Measurements from ENCODE around the gene DDHD1.

DNA sequence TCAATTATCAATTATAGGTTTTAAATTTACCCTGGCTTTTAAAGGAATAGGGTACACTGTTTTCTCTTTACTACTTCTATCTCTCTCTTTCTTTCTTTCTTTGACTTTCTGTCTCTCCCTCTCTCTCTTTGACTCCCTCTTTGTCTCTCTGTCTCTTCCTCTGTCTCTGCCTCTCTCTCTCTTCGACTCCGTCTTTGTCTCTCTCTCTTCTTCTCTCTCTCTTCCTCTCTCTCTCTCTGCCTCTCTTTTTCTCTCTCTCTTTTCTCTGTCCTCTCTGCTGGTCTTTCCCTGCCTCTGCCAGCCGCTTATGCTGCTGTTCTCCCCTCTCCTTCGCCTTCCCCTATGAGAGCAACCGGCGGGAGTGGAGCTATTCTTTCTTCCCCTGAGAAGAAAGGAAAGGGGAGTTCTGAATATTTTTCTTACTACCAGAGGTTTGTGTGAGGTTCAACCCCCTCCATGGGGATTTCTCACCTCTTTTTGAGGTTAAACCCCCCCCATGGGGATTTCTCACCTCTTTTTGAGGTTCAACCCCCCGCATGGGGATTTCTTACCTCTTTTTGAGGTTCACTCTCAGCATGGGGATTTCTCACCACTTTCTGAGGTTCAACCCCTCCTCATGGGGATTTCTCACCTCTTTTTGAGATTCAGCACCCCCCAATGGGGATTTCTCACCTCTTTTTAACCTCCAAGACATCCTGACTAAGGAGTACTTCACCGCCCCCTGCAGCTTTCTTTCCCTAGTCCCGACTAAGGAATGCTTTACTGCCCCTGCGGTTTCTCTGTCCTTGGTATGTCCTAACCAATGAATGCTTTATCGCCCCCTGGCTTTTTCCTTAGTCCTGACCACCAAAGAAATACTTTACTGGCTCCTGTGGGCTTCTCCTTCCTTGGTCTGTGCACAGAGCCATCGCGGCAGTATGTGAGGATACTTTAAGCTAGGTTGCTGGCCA is 27.4 kb upstream of the DDHD1 start:
- TF ChIP-seq EZH2 (IDR thresholded peaks at IDR 0.05; ENCODE audit: borderline replicate concordance) = no peak
- TF ChIP-seq, protein P1, sequence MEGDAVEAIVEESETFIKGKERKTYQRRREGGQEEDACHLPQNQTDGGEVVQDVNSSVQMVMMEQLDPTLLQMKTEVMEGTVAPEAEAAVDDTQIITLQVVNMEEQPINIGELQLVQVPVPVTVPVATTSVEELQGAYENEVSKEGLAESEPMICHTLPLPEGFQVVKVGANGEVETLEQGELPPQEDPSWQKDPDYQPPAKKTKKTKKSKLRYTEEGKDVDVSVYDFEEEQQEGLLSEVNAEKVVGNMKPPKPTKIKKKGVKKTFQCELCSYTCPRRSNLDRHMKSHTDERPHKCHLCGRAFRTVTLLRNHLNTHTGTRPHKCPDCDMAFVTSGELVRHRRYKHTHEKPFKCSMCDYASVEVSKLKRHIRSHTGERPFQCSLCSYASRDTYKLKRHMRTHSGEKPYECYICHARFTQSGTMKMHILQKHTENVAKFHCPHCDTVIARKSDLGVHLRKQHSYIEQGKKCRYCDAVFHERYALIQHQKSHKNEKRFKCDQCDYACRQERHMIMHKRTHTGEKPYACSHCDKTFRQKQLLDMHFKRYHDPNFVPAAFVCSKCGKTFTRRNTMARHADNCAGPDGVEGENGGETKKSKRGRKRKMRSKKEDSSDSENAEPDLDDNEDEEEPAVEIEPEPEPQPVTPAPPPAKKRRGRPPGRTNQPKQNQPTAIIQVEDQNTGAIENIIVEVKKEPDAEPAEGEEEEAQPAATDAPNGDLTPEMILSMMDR (IDR thresholded peaks at IDR 0.05; ENCODE audit: poor library complexity) = peak; percentile 32
